Common myeloid progenitor, CD34-positive (primary cell): Measurements from ENCODE around the gene NEUROD2.
A peak's percentile ranks its signal among the peaks of the same experiment; 100 is the strongest.

Source experiments
- CTCF ChIA-PET: fragments of 350-600 bp; sonication (Branson Sonifier 250); formaldehyde crosslinking; loops from one replicate; lab custom pipeline; 2021; ENCODE audit warnings: antibody characterized with exemption; lab: Charles Lee
- POLR2A ChIA-PET: fragments of 350-600 bp; sonication (Branson Sonifier 250); formaldehyde crosslinking; loops from one replicate; lab custom pipeline; 2021; ENCODE audit warnings: antibody characterized with exemption; lab: Charles Lee
- DNase-seq, 3 donors: peaks; one replicate each; pipeline versions ENCODE4 v3.0.0 to v3.0.0-alpha.2; 2013
- H3K27ac ChIP-seq, 2 experiments: 1 replicate in 1 of 2; 2 replicates in 1 of 2; pipeline ENCODE4 v1.7.0; 2013; ENCODE audit warnings: inconsistent platforms in 2 of 2, low read length in 2 of 2, mild to moderate bottlenecking in 2 of 2, low read depth in 1 of 2, moderate library complexity in 1 of 2; ENCODE audit not compliant: severe bottlenecking in 2 of 2, insufficient read depth in 1 of 2, poor library complexity in 1 of 2
- H3K27me3 ChIP-seq, 5 experiments: replicated peaks in 2 of 5; 1 replicate in 3 of 5; 2 replicates in 2 of 5; pipeline versions ENCODE4 v1.6.1 to v1.7.0; 2013; ENCODE audit warnings: low read length in 4 of 5, mild to moderate bottlenecking in 2 of 5, moderate library complexity in 2 of 5, inconsistent platforms in 1 of 5; ENCODE audit not compliant: insufficient read depth in 5 of 5, control insufficient read depth in 4 of 5
- H3K36me3 ChIP-seq, 4 experiments: 1 replicate in 2 of 4; 2 replicates in 2 of 4; pipeline versions ENCODE4 v1.6.1 to v1.7.0; 2013; ENCODE audit warnings: low read length in 3 of 4, control low read depth in 1 of 4, mild to moderate bottlenecking in 1 of 4; ENCODE audit not compliant: control insufficient read depth in 4 of 4, insufficient read depth in 4 of 4
- H3K4me1 ChIP-seq, 4 experiments: 1 replicate in 3 of 4; 2 replicates in 1 of 4; pipeline versions ENCODE4 v1.6.1 to v1.7.1; 2013; ENCODE audit warnings: low read length in 3 of 4, mild to moderate bottlenecking in 3 of 4, control low read depth in 1 of 4, inconsistent platforms in 1 of 4, moderate library complexity in 1 of 4; ENCODE audit not compliant: control insufficient read depth in 4 of 4, insufficient read depth in 4 of 4; ENCODE audit errors: control extremely low read depth in 1 of 4
- H3K4me3 ChIP-seq, 7 experiments: 1 replicate in 4 of 7; 2 replicates in 3 of 7; pipeline versions ENCODE4 v1.5.1 to v1.7.0; 2013; ENCODE audit warnings: mild to moderate bottlenecking in 7 of 7, low read length in 6 of 7, moderate library complexity in 6 of 7, inconsistent platforms in 2 of 7, low read depth in 2 of 7, control low read depth in 1 of 7; ENCODE audit not compliant: insufficient read depth in 4 of 7, control insufficient read depth in 1 of 7; ENCODE audit errors: extremely low read depth in 1 of 7
- H3K9me3 ChIP-seq, 5 experiments: 1 replicate in 4 of 5; 2 replicates in 1 of 5; pipeline versions ENCODE4 v1.6.1 to v1.7.1; 2013; ENCODE audit warnings: low read length in 4 of 5, mild to moderate bottlenecking in 2 of 5, inconsistent platforms in 1 of 5, low read depth in 1 of 5, moderate library complexity in 1 of 5; ENCODE audit not compliant: control insufficient read depth in 4 of 5, insufficient read depth in 2 of 5; ENCODE audit errors: control extremely low read depth in 1 of 5
- WGBS: methylation state at CpG from one replicate; pipeline ENCODE4 v1.1.5; 2013; ENCODE audit not compliant: insufficient coverage; 5-methylcytosine and 5-hydroxymethylcytosine counted together

Gene NEUROD2

DNA sequence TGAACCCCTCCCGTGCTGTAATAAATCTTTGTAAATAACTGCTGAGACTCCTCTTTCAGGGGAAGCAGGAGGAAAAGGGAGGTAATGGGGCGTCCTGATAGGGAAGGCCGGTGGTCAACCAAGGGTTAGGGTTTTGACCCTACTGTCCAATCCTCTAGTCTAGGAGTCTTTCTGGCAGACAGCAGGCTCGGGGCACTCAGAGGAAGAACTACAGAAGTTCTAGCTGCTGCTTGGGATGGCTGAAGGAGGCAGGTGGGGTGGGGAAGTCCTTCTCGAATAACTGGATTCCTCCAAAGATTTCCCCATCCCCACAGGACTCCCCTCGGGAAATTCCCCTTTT, 28.8 kb upstream of the NEUROD2 start:
- peaks cover 14 to 77% (median 65%) of the 10 kb centered on the region in 4 experiments for H3K4me1 ChIP-seq
- H3K36me3 ChIP-seq: no peaks in the 10 kb centered on the region
- no peak for DNase-seq
- CTCF ChIA-PET: interaction anchor here (0.7 to 14.6 kb wide), 5 partner anchors 11 to 36 kb away, joined by 3 to 198 read pairs (median 3); no protein-coding TSS in a partner anchor
- POLR2A ChIA-PET: interaction anchor here (1.8 kb wide), 1 partner anchor 16 kb away, joined by 9 read pairs; no protein-coding TSS in a partner anchor
- peak overlapping the region; percentile 69 to 88 for H3K27ac ChIP-seq
- WGBS: 0% methylated on average over 3 of the region's 6 CpGs
- no peaks in the 10 kb centered on the region for H3K9me3 ChIP-seq
- H3K4me3 ChIP-seq: peak overlapping the region in 6 of 7 experiments; percentile 79 to 91 (median 83)
- H3K27me3 ChIP-seq: no peaks in the 10 kb centered on the region

DNA sequence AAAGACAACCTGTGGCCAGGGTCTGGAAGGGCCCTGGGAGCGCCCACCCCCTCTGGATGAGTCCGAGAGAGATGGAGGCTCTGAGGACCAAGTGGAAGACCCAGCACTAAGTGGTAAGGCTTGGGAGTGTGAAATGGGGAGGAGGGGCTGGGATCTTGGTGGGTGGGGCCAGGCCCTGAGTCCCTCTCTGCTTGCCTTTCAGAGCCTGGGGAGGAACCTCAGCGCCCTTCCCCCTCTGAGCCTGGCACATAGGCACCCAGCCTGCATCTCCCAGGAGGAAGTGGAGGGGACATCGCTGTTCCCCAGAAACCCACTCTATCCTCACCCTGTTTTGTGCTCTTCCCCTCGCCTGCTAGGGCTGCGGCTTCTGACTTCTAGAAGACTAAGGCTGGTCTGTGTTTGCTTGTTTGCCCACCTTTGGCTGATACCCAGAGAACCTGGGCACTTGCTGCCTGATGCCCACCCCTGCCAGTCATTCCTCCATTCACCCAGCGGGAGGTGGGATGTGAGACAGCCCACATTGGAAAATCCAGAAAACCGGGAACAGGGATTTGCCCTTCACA, 28.0 kb upstream of the NEUROD2 start:
- no peaks in the 10 kb centered on the region for H3K27me3 ChIP-seq
- 98% methylated on average over 5 of the region's 8 CpGs for WGBS
- H3K27ac ChIP-seq: peak overlapping the region in 1 of 2 experiments; percentile 0
- CTCF ChIA-PET: interaction anchor here (6.3 to 20.3 kb wide), 3 partner anchors 13 to 35 kb away, joined by 111 to 445 read pairs (median 198); partner anchors contain the start of genes PNMT and TCAP
- DNase-seq: no peak
- H3K36me3 ChIP-seq: no peaks in the 10 kb centered on the region
- H3K9me3 ChIP-seq: no peaks in the 10 kb centered on the region
- peaks cover 14 to 74% (median 63%) of the 10 kb centered on the region in 4 experiments for H3K4me1 ChIP-seq
- H3K4me3 ChIP-seq: no peak overlapping the region
- POLR2A ChIA-PET: no interaction called here

DNA sequence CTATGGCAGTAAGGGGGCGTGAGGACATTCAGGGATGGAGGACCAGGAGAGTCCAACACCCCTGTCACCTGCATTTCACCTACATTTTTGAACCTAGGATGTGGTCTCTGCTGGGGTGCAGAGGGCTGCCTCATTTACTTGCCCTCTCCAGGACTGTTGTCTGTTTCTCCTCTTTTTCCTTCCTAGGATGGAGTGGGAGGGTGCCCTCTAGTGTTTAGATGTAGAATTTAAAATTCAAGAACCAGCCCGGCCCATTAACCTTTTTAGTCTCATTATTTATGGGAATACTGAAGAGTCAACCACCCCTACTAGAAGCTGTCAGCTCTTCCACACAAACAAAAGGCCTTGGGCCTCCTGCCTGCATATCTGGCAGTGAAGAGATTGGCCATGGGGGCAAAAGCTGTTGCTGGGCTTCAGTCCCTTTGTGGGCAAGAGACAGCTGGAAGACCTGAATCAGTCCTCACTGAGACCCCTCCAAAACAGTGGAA, 26.7 kb upstream of the NEUROD2 start:
- WGBS: 100% methylated on average over 1 of the region's 2 CpGs
- Histone ChIP-seq H3K36me3 (no peaks in the 10 kb centered on the region), H3K4me3 (no peak overlapping the region), H3K9me3 (no peaks in the 10 kb centered on the region), H3K4me1 (peaks cover 13 to 61% (median 50%) of the 10 kb centered on the region in 4 experiments), H3K27me3 (peaks cover 0 to 2% (median 0%) of the 10 kb centered on the region in 5 experiments), H3K27ac (no peak overlapping the region)
- POLR2A ChIA-PET: no interaction called here
- CTCF ChIA-PET: interaction anchor here (0.9 to 20.3 kb wide), 8 partner anchors 12 to 115 kb away, joined by 3 to 445 read pairs (median 4); partner anchors contain the start of genes PNMT and TCAP
- DNase-seq: peak in 2 of 3 donors; percentile 50 to 54

DNA sequence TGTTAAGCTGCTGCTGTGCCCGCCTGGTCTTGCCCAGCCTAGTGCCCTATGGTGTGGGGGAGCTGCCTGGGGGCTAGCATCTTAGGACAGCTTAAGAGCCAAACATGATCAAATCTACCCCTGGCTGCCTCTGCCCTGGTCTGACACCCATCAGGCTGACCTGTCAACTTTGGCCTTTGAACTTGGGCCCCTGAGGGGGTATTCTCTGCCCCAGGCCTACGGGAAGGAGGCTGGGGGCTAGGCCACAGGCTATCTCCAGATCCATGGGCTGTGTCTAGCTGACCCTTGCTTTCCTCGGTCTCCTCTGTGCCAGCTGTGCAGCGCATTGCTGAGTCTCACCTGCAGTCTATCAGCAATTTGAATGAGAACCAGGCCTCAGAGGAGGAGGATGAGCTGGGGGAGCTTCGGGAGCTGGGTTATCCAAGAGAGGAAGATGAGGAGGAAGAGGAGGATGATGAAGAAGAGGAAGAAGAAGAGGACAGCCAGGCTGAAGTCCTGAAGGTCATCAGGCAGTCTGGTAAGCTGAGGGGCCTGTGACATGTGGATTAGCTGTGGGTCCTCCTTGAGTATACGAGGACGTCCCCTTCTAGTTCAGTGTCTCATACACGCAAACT, 26.0 kb upstream of the NEUROD2 start:
- DNase-seq: no peak
- Histone ChIP-seq H3K27ac (no peak overlapping the region), H3K9me3 (no peaks in the 10 kb centered on the region), H3K4me3 (no peak overlapping the region), H3K4me1 (peaks cover 12 to 53% (median 43%) of the 10 kb centered on the region in 4 experiments), H3K36me3 (no peaks in the 10 kb centered on the region), H3K27me3 (peaks cover 0 to 9% (median 2%) of the 10 kb centered on the region in 5 experiments)
- POLR2A ChIA-PET: no interaction called here
- CTCF ChIA-PET: interaction anchor here (0.6 to 20.3 kb wide), 8 partner anchors 11 to 427 kb away, joined by 3 to 445 read pairs (median 4); partner anchors contain the start of genes PNMT and TCAP
- WGBS: 83% methylated on average over 7 of the region's 8 CpGs

DNA sequence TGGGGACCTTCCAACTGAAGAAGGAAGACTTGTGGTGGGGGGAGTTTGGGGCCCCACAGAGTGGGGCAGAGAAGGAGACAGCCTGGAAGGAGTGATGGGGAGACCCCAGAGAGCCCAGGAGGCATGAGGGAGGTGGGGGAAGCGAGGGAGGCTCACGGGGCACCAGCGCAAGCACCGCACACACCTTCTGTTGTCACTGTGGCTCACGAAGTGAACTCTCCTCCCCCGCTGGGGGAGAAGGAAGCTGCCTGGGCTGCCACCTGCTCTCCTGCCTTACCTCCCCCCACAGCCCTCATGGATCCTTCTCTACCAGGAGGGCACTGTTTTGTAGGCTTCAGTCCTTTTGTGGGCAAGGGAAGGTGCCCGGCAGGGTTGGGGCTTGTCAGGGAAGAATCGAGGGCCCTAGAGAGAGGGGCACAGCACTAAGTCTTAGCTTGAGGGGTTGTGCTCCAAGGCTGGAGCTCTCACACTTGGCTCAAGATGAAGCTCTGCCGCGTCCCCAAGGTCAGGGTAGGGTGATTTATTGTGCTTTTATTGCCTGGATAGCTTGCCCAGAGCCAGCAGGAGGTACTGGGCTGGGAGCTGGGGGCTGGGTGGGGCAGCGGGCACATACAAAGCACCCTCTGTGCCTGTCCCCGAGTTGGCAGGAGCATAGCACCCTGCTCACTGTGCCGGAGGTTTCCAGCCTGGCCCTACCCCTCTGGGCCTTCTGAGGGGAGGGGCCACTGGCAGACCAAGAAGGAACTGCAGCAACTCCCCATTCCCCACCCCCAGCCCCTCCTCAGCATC, 24.6 kb upstream of the NEUROD2 start:
- Histone ChIP-seq H3K27me3 (peaks cover 0 to 23% (median 8%) of the 10 kb centered on the region in 5 experiments), H3K4me3 (no peak overlapping the region), H3K9me3 (no peaks in the 10 kb centered on the region), H3K36me3 (no peaks in the 10 kb centered on the region), H3K4me1 (peaks cover 2 to 40% (median 32%) of the 10 kb centered on the region in 4 experiments), H3K27ac (no peak overlapping the region)
- ChIA-PET CTCF (interaction anchor here (1.2 to 20.3 kb wide), 4 partner anchors 9 to 38 kb away, joined by 5 to 445 read pairs (median 154); partner anchors contain the start of genes PNMT and TCAP), POLR2A (interaction anchor here (0.9 kb wide), 1 partner anchor 47 kb away, joined by 3 read pairs; no protein-coding TSS in a partner anchor)
- WGBS: 38% methylated on average over 6 of the region's 13 CpGs
- DNase-seq: peak in 1 of 3 donors; percentile 32

DNA sequence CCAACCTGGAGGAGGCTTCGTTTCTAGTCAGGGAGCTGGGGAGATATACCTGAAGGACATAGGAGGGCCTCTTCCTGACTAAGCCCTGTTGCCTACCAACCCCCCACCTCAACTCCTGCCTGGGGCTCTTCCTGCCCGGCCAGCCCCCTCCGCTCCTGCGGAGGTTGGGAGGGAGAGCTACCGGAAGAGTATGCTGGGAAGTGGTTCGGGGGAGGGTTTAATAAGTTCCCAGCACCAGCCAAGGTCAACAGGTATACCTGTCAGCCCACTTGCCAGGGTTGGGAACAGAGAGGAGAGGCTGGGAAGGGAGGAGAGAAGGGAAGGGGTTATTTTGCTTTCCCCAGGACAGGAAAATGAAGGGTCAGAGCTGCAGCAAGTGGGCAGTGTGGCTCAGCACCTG, 23.7 kb upstream of the NEUROD2 start:
- Histone ChIP-seq H3K27ac (no peak overlapping the region), H3K4me3 (no peak overlapping the region), H3K4me1 (peaks cover 2 to 43% (median 36%) of the 10 kb centered on the region in 4 experiments), H3K27me3 (peaks cover 0 to 32% (median 8%) of the 10 kb centered on the region in 5 experiments), H3K9me3 (no peaks in the 10 kb centered on the region), H3K36me3 (no peaks in the 10 kb centered on the region)
- POLR2A ChIA-PET: no interaction called here
- CTCF ChIA-PET: interaction anchor here (0.6 to 20.3 kb wide), 5 partner anchors 9 to 84 kb away, joined by 3 to 445 read pairs (median 4); partner anchors contain the start of genes PNMT and TCAP
- 60% methylated on average over 1 of the region's 6 CpGs for WGBS
- DNase-seq: no peak
